Uterus (tissue), 2 donors: ENCODE results near the gene PHIP.

Source experiments
- POLR2A ChIP-seq, 2 donors: fragments of 450-650 bp; IDR thresholded peaks; one replicate each; pipeline ENCODE4 v1.6.1; 2016; ENCODE audit warnings: antibody characterized with exemption in 2 of 2, mild to moderate bottlenecking in 1 of 2, moderate library complexity in 1 of 2
- TF ChIP-seq, protein P1 (sequence below), 4 experiments: fragments of 200-600 bp in 2 of 4; fragments of 450-650 bp in 2 of 4; sonication (generic) in 2 of 4; IDR thresholded peaks; one replicate each; pipeline ENCODE4 v1.5.1; 2016 to 2019; ENCODE audit warnings: antibody characterized with exemption in 4 of 4, mild to moderate bottlenecking in 2 of 4, moderate library complexity in 1 of 4

DNA sequence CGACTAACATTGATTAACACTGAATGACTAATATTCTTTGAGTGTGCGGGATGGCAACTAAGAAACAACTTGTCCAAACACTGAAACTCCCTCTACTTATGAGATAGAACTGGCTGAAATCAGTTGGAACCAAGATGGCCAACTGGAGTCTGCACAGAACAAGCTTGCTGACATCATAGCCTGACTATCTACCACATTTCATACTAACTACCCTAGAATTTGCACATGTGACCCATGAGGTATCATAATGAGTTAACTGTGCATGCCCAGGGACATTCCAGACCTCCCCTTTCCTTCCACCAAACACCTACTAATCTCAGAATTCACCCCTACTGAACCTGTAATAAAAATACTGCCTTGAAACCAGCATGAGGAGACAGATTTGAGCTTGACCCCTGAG lies 43.2 kb downstream of the PHIP start:
- TF ChIP-seq, protein P1, sequence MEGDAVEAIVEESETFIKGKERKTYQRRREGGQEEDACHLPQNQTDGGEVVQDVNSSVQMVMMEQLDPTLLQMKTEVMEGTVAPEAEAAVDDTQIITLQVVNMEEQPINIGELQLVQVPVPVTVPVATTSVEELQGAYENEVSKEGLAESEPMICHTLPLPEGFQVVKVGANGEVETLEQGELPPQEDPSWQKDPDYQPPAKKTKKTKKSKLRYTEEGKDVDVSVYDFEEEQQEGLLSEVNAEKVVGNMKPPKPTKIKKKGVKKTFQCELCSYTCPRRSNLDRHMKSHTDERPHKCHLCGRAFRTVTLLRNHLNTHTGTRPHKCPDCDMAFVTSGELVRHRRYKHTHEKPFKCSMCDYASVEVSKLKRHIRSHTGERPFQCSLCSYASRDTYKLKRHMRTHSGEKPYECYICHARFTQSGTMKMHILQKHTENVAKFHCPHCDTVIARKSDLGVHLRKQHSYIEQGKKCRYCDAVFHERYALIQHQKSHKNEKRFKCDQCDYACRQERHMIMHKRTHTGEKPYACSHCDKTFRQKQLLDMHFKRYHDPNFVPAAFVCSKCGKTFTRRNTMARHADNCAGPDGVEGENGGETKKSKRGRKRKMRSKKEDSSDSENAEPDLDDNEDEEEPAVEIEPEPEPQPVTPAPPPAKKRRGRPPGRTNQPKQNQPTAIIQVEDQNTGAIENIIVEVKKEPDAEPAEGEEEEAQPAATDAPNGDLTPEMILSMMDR (IDR thresholded peaks at IDR 0.05) = no peak
- no peak for TF ChIP-seq POLR2A (IDR thresholded peaks at IDR 0.05)
